Germinal center (tissue), 1 donor: ENCODE measurements around the gene DENND1A.

ENCODE experiments used
- DNase-seq: peaks from one replicate; pipeline ENCODE4 v3.0.0; 2012; ENCODE audit warnings: mixed read lengths, low spot score

DENND1A gene

GRCh38 chr9:123426406-123426805 lies 503.5 kb downstream of the DENND1A start:
- peak; percentile 23 for DNase-seq

DNA sequence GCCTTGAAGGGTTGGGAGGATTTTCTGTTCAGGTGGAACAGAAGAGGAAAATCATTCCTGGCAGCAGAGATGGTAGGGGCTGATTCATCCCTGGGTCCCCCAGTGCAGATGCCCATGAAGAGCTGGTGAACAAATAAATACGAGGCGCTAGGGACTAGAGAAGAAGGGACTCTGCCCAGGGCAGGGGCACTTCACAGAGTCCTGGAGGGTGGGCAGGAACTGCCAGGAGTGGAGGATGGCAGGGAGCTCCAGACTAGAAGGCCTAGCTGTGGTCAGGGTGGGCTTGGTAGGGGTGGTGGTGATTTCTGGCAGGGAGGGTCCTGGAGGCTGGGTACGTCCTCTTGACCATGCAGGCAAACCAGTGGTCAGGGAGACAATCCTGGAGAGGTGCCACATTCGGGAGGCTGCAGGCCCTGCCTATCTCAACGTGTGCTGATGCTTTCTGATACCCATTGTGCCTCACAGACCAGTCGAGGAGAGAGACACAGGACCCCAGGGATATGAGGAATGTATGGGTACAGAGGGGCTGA lies 504.0 kb downstream of the DENND1A start:
- DNase-seq = no peak

DNA sequence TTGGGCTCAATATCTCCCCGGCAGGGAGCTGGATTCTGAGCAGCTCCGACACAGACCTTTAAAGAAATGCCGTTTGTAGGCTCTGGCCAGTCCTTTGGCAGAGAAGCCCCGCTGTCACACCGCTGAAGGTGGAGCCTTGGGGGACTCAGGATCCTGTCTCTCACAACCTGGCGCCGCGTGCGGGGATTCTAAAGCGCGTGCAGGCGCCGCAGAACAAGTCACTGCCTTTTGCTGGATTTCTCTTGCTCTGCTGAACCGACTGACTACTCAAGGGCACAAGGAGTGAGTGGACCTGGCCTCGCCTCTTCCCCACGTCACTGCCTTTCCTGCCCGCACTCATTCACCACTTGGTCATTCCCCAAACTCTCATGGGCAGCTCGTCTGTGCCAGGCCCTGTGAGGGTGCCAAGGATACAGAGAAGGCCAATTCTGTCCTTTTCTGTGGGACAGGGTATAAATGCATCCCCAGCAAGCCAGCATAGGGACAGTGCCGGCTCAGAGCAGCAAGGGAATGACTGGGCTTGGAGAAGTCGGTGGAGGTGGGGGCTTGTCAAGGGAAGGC lies 504.6 kb downstream of the DENND1A start:
- DNase-seq = no peak

DNA sequence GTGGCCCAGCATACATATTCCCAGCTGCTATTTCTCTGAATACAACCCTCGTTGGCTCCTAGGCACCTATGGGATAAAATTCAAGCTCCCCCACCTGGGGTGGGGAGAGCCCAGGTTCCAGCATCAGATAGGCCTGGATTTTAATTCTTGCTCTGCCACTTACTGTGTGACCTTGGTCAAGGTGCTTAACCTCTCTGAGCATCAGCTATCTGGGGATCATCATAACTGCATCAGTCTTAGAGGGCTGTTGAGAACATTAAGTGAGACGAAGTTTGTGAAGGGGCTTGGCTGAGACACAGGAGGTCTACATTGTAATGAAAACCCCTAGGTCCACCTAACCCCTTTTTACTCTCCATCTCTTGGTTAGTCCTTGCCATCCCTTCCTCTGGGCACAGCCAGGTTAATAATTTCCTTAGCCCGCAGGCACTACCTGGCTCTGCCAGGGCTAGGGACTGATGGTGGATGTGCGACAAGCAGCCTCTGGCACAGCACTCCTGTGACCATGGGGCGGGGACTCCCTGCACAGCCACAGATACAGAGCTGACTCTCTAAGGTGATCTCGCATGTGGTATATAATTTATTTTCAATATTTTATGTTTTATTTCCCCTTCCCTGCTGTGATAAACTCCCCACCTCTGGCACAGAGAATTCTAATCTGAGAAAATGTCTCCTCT lies 505.2 kb downstream of the DENND1A start:
- DNase-seq = no peak

- no peak for DNase-seq
These were observed 505.8 kb downstream of the DENND1A start for GRCh38 chr9:123424131-123424530.

GRCh38 chr9:123423311-123423640 lies 506.6 kb downstream of the DENND1A start:
- no peak for DNase-seq

GRCh38 chr9:123422635-123423310 lies 507.2 kb downstream of the DENND1A start:
- DNase-seq = no peak

DNA sequence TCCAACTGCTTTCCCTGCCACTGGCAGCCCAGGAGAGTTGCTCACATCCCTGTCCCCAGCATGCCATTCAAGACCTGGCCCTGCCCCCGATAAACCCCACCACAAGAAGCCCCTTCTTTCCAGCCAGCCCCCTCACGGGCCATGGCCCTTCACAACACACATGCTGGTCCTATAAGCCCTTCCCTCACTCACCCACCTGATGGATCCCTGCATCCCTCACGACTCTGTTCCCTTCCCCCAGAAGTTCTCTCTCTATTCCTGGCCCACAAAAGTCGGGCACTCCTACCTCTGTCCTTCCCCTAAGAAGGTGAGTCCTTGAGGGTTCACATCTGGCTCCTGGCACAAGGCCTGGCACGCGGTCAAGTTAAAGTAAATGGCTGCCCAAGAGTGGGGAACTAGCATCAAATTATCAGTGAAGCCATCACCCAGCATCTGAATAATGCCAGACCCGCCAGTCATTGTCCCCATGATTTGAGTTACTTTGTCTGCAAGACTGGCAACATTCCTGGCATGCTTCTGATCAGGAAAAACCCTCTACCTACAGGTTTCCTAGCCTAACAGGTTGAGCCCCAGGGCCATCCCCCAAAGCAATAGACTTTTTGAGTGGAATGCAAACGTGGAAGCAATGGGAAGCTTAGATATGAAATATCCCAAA lies 508.0 kb downstream of the DENND1A start:
- DNase-seq = no peak

- no peak for DNase-seq
These were observed 508.7 kb downstream of the DENND1A start for GRCh38 chr9:123421186-123421585.

GRCh38 chr9:123420592-123421111 lies 509.3 kb downstream of the DENND1A start:
- DNase-seq = no peak

- no peak for DNase-seq
These were observed 510.0 kb downstream of the DENND1A start for GRCh38 chr9:123419721-123420591.

- DNase-seq = no peak
These were observed 510.8 kb downstream of the DENND1A start for GRCh38 chr9:123419091-123419490.

- no peak for DNase-seq
These were observed 511.4 kb downstream of the DENND1A start for GRCh38 chr9:123418506-123418905.

DNA sequence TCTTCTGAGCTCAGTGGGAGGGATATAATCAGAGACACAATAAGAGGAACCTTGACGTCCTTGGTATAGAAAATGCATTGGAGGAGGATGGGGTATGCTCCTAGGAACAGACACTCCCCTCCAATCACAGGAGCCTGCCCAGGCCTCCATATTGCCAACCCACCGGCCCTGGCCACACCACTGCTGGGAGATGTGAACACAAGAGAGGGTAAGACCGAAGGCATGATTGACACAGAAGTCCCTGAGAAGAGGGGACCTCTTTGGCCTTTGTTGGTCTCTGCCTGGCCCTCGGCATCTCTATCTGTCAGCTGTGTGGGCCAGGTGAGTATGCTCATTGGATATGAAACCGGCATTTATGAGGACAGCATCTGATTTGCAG lies 511.9 kb downstream of the DENND1A start:
- DNase-seq = no peak

- no peak for DNase-seq
These were observed 512.5 kb downstream of the DENND1A start for GRCh38 chr9:123417289-123418051.

GRCh38 chr9:123416176-123416575 lies 513.8 kb downstream of the DENND1A start:
- no peak for DNase-seq

DNA sequence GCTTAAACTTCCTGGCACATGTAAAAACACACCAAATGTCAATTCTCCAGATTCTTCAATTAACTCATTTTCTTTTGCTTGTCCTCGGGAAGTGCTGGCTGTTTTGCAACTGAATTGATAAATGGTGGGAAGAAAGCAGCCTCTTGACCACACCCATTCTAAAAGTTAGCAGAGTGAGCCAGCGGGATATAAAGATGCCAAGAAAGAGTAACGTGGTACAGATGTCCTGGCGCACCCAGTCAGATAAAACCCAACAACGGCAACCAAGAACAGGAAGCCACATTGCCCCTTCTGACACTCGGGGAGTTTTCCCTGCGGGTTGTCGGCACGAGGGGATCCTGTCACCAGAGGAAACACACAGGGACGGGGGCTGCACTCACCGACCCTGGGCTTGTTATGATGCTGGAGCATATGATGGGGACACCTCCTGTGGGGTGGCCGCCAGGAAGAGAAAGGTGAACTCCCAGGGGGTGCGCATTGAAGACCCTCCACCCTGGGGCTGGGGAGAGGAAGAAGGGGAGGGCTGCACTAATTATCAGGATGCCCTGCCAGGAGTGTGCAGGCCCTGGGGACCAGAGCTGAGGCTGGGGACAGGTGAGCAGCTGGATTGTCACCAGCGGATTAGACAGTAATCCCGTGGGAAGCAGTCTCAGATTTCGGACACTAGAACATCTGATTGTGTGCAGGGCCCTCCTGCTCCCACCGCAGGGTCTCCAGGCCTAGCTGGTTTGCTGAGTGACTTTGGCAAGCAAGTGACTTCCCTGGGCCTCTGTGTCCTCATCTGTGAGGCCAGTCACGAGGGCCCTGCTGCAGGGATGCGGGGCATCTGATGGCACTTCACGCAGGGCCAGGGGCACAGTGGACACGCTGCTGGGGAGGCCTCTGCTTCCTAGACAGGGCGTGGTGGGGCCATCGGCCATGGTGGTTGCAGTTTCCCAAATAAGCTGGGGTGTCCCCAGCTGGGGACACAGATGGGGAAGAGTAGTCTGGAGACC lies 514.7 kb downstream of the DENND1A start:
- DNase-seq = no peak

GRCh38 chr9:123414204-123414603 lies 515.7 kb downstream of the DENND1A start:
- no peak for DNase-seq

- DNase-seq = no peak
These were observed 517.6 kb downstream of the DENND1A start for GRCh38 chr9:123412171-123412820.
